SH-SY5Y (cell line): Measurements from ENCODE around the gene TMEM139.

Experiments used
- GATA2 ChIP-seq: IDR thresholded peaks from 2 replicates; pipeline ENCODE4 v1.6.1; 2011; ENCODE audit warnings: mild to moderate bottlenecking, low read depth, low read length
- GATA3 ChIP-seq: IDR thresholded peaks from 2 replicates; pipeline ENCODE4 v1.6.1; 2011; ENCODE audit warnings: low read depth, mild to moderate bottlenecking, low read length, moderate library complexity

GRCh38 chr7:143280160-143280559 lies 4.6 kb upstream of the TMEM139 start:
- TF ChIP-seq GATA3 (no peak), GATA2 (no peak)
